ENCODE results near the gene SIDT1. TPM values are rescaled to one million over a fixed set of nuclear protein-coding genes. Genes with fewer than 3 reads are reported as not detected.

SIDT1 gene
- total RNA-seq, 1 experiment from 2014 or later, result not detected

- no peak overlapping the region for H2BK5ac ChIP-seq (ENCODE audit: insufficient read length, low read length)
- Mint-ChIP-seq H3K27ac (no peak overlapping the region), H3K9me3 (no peaks in the 10 kb centered on the region), H3K4me3 (no peak overlapping the region), H3K4me1 (no peaks in the 10 kb centered on the region), H3K27me3 (ENCODE audit: low read depth) (peaks cover 1% of the 10 kb centered on the region), H3K36me3 (ENCODE audit: insufficient read depth in 1 of 3, low read depth in 3 of 3) (no peaks in the 10 kb centered on the region)
- TF ChIP-seq CTCF (conservative IDR thresholded peaks at IDR 0.05), result no peak
- no peak overlapping the region for H3K27ac ChIP-seq (ENCODE audit: insufficient read length, low read depth, low read length)
- H2BK120ac ChIP-seq (ENCODE audit: low read depth, low read length, poor library complexity, severe bottlenecking), result no peak overlapping the region
- H3K4me1 ChIP-seq (ENCODE audit: insufficient read depth, low read length), result no peaks in the 10 kb centered on the region
- no peak overlapping the region for H3K4me2 ChIP-seq (ENCODE audit: insufficient read depth, insufficient read length, low read length)
- no peak overlapping the region for H2BK15ac ChIP-seq (ENCODE audit: low read depth, low read length)
- H3T11ph ChIP-seq (ENCODE audit: low read length), result no peak overlapping the region
- no peak overlapping the region for H2BK20ac ChIP-seq (ENCODE audit: low read depth, low read length, poor library complexity, severe bottlenecking)
- no peaks in the 10 kb centered on the region for H4K20me1 ChIP-seq (ENCODE audit: control insufficient read depth, insufficient read depth, insufficient read length)
- H3K23me2 ChIP-seq (ENCODE audit: insufficient read length, low read depth, low read length, poor library complexity, severe bottlenecking), result no peaks in the 10 kb centered on the region
- H2BK12ac ChIP-seq (ENCODE audit: insufficient read length, low read depth, low read length), result no peak overlapping the region
- H3K79me2 ChIP-seq (ENCODE audit: insufficient read depth, low read length), result no peaks in the 10 kb centered on the region
- H2AFZ ChIP-seq (ENCODE audit: low read length), result no peak overlapping the region
- H3K4ac ChIP-seq (ENCODE audit: low read depth, low read length), result no peak overlapping the region
- H3K18ac ChIP-seq (ENCODE audit: insufficient read length, low read depth, low read length), result no peak overlapping the region
- no peaks in the 10 kb centered on the region for H3K9me3 ChIP-seq (ENCODE audit: control insufficient read depth, low read depth, low read length)
- no peak overlapping the region for H3K56ac ChIP-seq (ENCODE audit: insufficient read length, low read depth, low read length)
- H4K8ac ChIP-seq (replicated peaks; ENCODE audit: insufficient read length, low read depth, low read length), result no peak overlapping the region
- H4K5ac ChIP-seq (ENCODE audit: insufficient read length, low read depth, low read length), result no peak overlapping the region
- H2AK5ac ChIP-seq (ENCODE audit: insufficient read length, low read length), result no peak overlapping the region
- H3K79me1 ChIP-seq (ENCODE audit: insufficient read depth, low read depth, low read length, poor library complexity, severe bottlenecking), result no peaks in the 10 kb centered on the region
- H3K23ac ChIP-seq (ENCODE audit: insufficient read length, low read depth, low read length), result no peak overlapping the region
- H3K9ac ChIP-seq (ENCODE audit: extremely low read depth, insufficient read length, low read length), result no peak overlapping the region
- no peak for DNase-seq
- WGBS (ENCODE audit: extremely low coverage, insufficient read length, low lambda C conversion rate), result no CpG with 5 or more reads among the region's 6 CpGs
- H4K91ac ChIP-seq (ENCODE audit: insufficient read length, low read depth, low read length), result no peak overlapping the region
- H3K14ac ChIP-seq (ENCODE audit: insufficient read depth, low read length), result no peak overlapping the region
- no peaks in the 10 kb centered on the region for H3K27me3 ChIP-seq (ENCODE audit: insufficient read depth, low read length)
These were observed 99.2 kb downstream of the SIDT1 start for GRCh38 chr3:113631573-113631972.

Measured in H9 (cell line).